Measurements from ENCODE around the gene NR6A1.
"Not testable (repeated sequence)": the region's sequence is repeated elsewhere in the genome, so short reads cannot be mapped to it uniquely, and the experiment has no call there.

The NR6A1 gene

GRCh38 chr9:124758061-124758460 lies 13.1 kb downstream of the NR6A1 start:
- peak; percentile 89 for DNase-seq

GRCh38 chr9:124757616-124758015 lies 13.5 kb downstream of the NR6A1 start:
- DNase-seq: peak; percentile 69

GRCh38 chr9:124756011-124756410 lies 15.1 kb downstream of the NR6A1 start:
- no peak for DNase-seq

GRCh38 chr9:124755061-124755460 lies 16.1 kb downstream of the NR6A1 start:
- DNase-seq: peak; percentile 23

GRCh38 chr9:124754289-124754688 lies 16.8 kb downstream of the NR6A1 start:
- peak; percentile 80 for DNase-seq

- peak; percentile 23 for DNase-seq
These were observed 18.1 kb downstream of the NR6A1 start for GRCh38 chr9:124752967-124753366.

GRCh38 chr9:124749781-124750180 lies 21.3 kb downstream of the NR6A1 start:
- DNase-seq: no peak

GRCh38 chr9:124749284-124749683 lies 21.8 kb downstream of the NR6A1 start:
- DNase-seq: no peak

GRCh38 chr9:124747065-124747464 lies 24.0 kb downstream of the NR6A1 start:
- no peak for DNase-seq

- DNase-seq: peak; percentile 71
These were observed 27.3 kb downstream of the NR6A1 start for GRCh38 chr9:124743686-124744348.

GRCh38 chr9:124742940-124743339 lies 28.2 kb downstream of the NR6A1 start:
- peak; percentile 50 for DNase-seq

GRCh38 chr9:124741662-124742061 lies 29.4 kb downstream of the NR6A1 start:
- peak; percentile 49 for DNase-seq

GRCh38 chr9:124741149-124741548 lies 30.0 kb downstream of the NR6A1 start:
- no peak for DNase-seq

- DNase-seq: no peak
These were observed 31.8 kb downstream of the NR6A1 start for GRCh38 chr9:124739360-124739759.

GRCh38 chr9:124738075-124738474 lies 33.0 kb downstream of the NR6A1 start:
- DNase-seq: not testable (repeated sequence)

- DNase-seq: peak; percentile 51
These were observed 36.0 kb downstream of the NR6A1 start for GRCh38 chr9:124735121-124735520.

- not testable (repeated sequence) for DNase-seq
These were observed 36.4 kb downstream of the NR6A1 start for GRCh38 chr9:124734741-124735083.

- DNase-seq: no peak
These were observed 37.0 kb downstream of the NR6A1 start for GRCh38 chr9:124733964-124734740.

- DNase-seq: no peak
These were observed 40.3 kb downstream of the NR6A1 start for GRCh38 chr9:124730772-124731171.

GRCh38 chr9:124726886-124727285 lies 44.2 kb downstream of the NR6A1 start:
- DNase-seq: no peak

- DNase-seq: no peak
These were observed 46.1 kb downstream of the NR6A1 start for GRCh38 chr9:124725068-124725452.

- DNase-seq: no peak
These were observed 46.6 kb downstream of the NR6A1 start for GRCh38 chr9:124724415-124725067.

- DNase-seq: no peak
These were observed 47.8 kb downstream of the NR6A1 start for GRCh38 chr9:124723352-124723751.
